ENCODE data around the gene RPL35.

The RPL35 gene

DNA sequence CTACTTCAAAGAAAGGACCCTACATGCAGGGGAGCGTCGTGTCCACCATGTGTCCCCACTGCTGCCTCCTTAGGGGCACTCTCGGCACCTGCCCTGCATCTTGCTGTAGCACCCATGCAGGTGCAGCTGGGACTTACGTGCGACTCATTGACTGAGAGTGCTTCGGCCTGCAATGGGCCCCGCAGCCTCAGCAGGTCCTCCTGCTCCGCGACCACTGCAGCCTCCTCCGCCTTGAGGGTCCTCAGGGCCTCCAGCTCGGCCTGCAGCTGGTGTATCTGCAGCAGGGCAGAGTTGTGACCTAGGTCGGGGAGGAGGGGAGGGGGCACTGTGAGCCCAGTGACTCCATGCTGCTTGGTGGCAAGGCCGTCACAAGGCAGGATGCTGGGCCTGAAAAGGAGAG, 27.2 kb upstream of the RPL35 start:
- no peaks in the 10 kb centered on the region for H3K79me2 ChIP-seq
- TF ChIP-seq, protein P1, sequence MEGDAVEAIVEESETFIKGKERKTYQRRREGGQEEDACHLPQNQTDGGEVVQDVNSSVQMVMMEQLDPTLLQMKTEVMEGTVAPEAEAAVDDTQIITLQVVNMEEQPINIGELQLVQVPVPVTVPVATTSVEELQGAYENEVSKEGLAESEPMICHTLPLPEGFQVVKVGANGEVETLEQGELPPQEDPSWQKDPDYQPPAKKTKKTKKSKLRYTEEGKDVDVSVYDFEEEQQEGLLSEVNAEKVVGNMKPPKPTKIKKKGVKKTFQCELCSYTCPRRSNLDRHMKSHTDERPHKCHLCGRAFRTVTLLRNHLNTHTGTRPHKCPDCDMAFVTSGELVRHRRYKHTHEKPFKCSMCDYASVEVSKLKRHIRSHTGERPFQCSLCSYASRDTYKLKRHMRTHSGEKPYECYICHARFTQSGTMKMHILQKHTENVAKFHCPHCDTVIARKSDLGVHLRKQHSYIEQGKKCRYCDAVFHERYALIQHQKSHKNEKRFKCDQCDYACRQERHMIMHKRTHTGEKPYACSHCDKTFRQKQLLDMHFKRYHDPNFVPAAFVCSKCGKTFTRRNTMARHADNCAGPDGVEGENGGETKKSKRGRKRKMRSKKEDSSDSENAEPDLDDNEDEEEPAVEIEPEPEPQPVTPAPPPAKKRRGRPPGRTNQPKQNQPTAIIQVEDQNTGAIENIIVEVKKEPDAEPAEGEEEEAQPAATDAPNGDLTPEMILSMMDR (IDR thresholded peaks at IDR 0.05), result no peak
- no peaks in the 10 kb centered on the region for H3K36me3 ChIP-seq (ENCODE audit: control insufficient read depth, insufficient read depth, low read length)
- H3K27me3 ChIP-seq (ENCODE audit: control insufficient read depth, insufficient read depth, low read length), result no peaks in the 10 kb centered on the region
- H3K4me3 ChIP-seq (ENCODE audit: low read depth, low read length), result no peak overlapping the region
- no peak overlapping the region for H2AFZ ChIP-seq
- H3K4me1 ChIP-seq, result no peaks in the 10 kb centered on the region
- no peaks in the 10 kb centered on the region for H3K9me3 ChIP-seq (ENCODE audit: control insufficient read depth, low read length)
- H3K4me2 ChIP-seq (ENCODE audit: low read length), result no peak overlapping the region
- H3K27ac ChIP-seq, result no peak overlapping the region
- no peak overlapping the region for H3K9ac ChIP-seq

GRCh38 chr9:124887832-124888231, 26.1 kb upstream of the RPL35 start:
- H3K9me3 ChIP-seq (ENCODE audit: control insufficient read depth, low read length), result no peaks in the 10 kb centered on the region
- no peak overlapping the region for H3K4me2 ChIP-seq (ENCODE audit: low read length)
- H3K4me1 ChIP-seq, result no peaks in the 10 kb centered on the region
- H2AFZ ChIP-seq, result no peak overlapping the region
- H3K27me3 ChIP-seq (ENCODE audit: control insufficient read depth, insufficient read depth, low read length), result no peaks in the 10 kb centered on the region
- H3K4me3 ChIP-seq (ENCODE audit: low read depth, low read length), result no peak overlapping the region
- no peaks in the 10 kb centered on the region for H3K79me2 ChIP-seq
- TF ChIP-seq, protein P1 (IDR thresholded peaks at IDR 0.05), result no peak
- H3K36me3 ChIP-seq (ENCODE audit: control insufficient read depth, insufficient read depth, low read length), result no peaks in the 10 kb centered on the region
- no peak overlapping the region for H3K9ac ChIP-seq
- no peak overlapping the region for H3K27ac ChIP-seq

DNA sequence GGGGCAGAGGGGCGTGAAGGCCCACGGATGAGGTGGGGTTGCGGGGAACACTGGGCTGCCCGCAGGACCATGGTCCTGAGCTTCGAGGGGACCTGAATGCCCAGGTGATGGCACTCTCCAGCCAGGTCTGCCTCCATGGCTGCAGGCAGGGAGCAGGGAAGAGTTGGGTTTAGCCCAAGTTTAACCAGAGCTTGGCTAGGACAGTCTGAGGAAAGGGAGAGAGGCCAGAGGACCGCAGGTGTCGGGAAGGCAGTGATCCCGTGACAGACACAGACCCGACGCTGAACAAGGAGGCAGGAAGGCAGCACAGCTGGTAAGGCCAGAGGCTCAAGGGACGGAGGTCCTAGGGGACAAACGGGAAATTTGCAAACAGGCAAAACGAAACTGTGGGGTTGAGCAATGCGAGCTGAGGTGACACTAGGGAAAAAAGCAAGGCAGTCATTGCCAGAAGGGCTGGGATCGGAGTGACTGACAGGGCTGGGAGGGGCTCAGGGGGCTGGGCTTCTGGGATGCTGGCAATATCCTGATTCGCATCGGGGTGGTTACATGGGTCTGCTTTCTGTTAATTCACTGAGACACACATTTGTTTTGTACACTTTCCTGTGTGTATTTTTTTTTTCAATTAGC, 25.2 kb upstream of the RPL35 start:
- Histone ChIP-seq H3K27me3 (ENCODE audit: control insufficient read depth, insufficient read depth, low read length) (no peaks in the 10 kb centered on the region), H3K79me2 (no peaks in the 10 kb centered on the region), H3K9me3 (ENCODE audit: control insufficient read depth, low read length) (no peaks in the 10 kb centered on the region), H3K4me3 (ENCODE audit: low read depth, low read length) (no peak overlapping the region), H2AFZ (no peak overlapping the region), H3K36me3 (ENCODE audit: control insufficient read depth, insufficient read depth, low read length) (no peaks in the 10 kb centered on the region), H3K9ac (no peak overlapping the region), H3K4me1 (no peaks in the 10 kb centered on the region), H3K4me2 (ENCODE audit: low read length) (no peak overlapping the region), H3K27ac (no peak overlapping the region)
- TF ChIP-seq, protein P1 (IDR thresholded peaks at IDR 0.05), result no peak

DNA sequence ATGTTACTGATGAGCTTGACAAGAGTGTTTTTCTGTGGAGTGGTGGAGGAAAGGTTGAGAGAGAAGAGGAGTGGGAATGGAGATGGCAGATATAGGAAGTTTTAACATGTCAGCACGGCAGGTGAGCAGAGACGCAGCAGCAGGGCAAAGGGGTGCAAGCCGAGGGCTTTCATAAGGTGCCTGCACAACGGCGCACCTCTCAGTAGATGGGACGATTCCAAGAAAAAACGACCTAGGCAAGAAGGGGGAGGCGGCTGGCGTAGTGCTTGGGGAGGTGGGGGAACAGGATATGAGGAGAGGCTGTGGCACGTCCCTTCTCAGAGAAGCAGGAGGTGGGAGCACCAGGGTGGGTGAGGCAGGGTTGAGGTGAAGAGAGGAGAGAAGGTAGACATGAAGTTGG, 24.7 kb upstream of the RPL35 start:
- no peaks in the 10 kb centered on the region for H3K36me3 ChIP-seq (ENCODE audit: control insufficient read depth, insufficient read depth, low read length)
- H3K4me2 ChIP-seq (ENCODE audit: low read length), result no peak overlapping the region
- no peak overlapping the region for H3K4me3 ChIP-seq (ENCODE audit: low read depth, low read length)
- no peaks in the 10 kb centered on the region for H3K9me3 ChIP-seq (ENCODE audit: control insufficient read depth, low read length)
- no peak overlapping the region for H3K27ac ChIP-seq
- H3K4me1 ChIP-seq, result no peaks in the 10 kb centered on the region
- no peak overlapping the region for H3K9ac ChIP-seq
- no peaks in the 10 kb centered on the region for H3K27me3 ChIP-seq (ENCODE audit: control insufficient read depth, insufficient read depth, low read length)
- H2AFZ ChIP-seq, result no peak overlapping the region
- TF ChIP-seq, protein P1 (IDR thresholded peaks at IDR 0.05), result no peak
- H3K79me2 ChIP-seq, result no peaks in the 10 kb centered on the region

DNA sequence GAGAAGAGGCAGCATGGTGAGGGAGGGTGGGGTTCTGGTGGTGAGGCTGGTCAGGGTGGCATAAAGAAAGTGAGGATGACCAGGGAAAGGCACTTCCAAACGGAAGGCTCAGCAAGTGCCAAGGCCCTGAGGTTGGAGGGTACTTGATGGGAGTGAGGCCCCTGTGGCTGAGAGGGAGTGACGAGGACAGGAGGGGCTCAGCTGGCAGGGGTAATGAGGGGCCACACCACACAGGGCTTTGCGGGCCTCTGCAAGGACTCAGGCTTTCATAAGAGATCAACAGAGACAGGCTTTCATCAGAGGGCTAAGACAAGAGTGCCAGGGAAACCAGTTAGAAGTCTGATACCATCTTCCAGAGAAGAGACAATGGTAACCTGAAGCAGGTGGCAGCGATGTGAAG, 23.8 kb upstream of the RPL35 start:
- Histone ChIP-seq H3K27ac (no peak overlapping the region), H3K4me3 (ENCODE audit: low read depth, low read length) (no peak overlapping the region), H3K27me3 (ENCODE audit: control insufficient read depth, insufficient read depth, low read length) (no peaks in the 10 kb centered on the region), H3K4me2 (ENCODE audit: low read length) (no peak overlapping the region), H3K9ac (no peak overlapping the region), H3K4me1 (no peaks in the 10 kb centered on the region), H3K79me2 (no peaks in the 10 kb centered on the region), H3K9me3 (ENCODE audit: control insufficient read depth, low read length) (no peaks in the 10 kb centered on the region), H2AFZ (no peak overlapping the region), H3K36me3 (ENCODE audit: control insufficient read depth, insufficient read depth, low read length) (no peaks in the 10 kb centered on the region)
- TF ChIP-seq, protein P1 (IDR thresholded peaks at IDR 0.05), result no peak
